Activated CD4-positive, alpha-beta T cell treated with anti-CD3 and anti-CD28 coated beads, Interleukin-2, amount 50 U/mL, for 24 hours (primary cell): ENCODE results near the gene ZNF827.

Experiments
- DNase-seq, 2 donors: peaks; one replicate each; pipeline ENCODE4 v3.0.0-alpha.2; 2020; ENCODE audit warnings: low read depth in 1 of 2, low spot score in 1 of 2

Gene ZNF827

GRCh38 chr4:145888393-145888792 is 50.2 kb downstream of the ZNF827 start:
- DNase-seq, result no peak

GRCh38 chr4:145887241-145887991 is 51.2 kb downstream of the ZNF827 start:
- no peak for DNase-seq

DNA sequence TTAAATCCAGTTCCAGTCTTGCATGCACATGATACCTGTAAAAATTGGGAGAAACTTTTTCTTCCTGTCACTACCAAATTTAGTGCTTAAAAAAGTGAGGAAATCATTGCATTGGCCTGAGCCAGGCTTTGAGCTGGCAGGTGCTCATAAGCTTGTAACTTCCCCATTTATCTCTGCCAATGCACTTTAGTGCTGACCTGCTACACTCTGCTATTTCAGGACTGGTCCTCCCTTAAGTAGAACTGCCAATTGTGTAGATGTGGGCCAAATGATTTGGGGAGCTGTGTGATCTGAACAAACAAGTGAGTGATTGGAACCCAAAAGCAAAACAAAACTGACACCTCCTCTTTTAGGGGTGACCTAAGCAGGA is 51.8 kb downstream of the ZNF827 start:
- no peak for DNase-seq

DNA sequence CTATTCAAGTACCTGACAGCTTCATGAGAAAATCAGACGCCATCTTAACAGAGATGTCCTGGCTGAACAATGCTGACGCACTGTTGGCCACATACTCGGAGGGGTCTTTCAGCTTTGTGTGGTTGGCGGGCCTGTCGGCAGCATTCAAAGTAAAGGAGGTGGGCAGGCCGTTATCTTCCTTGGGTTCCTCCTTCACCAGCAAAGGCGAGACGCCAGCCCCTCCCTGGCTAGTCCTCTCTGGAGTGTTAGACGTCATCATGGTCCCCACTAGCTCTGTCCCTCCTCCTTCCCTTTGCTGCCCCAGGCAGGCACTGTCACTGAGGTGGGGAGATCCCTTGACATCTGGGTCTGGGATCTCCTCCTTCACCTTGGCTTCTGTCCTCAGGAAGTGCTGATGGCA is 53.0 kb downstream of the ZNF827 start:
- no peak for DNase-seq

DNA sequence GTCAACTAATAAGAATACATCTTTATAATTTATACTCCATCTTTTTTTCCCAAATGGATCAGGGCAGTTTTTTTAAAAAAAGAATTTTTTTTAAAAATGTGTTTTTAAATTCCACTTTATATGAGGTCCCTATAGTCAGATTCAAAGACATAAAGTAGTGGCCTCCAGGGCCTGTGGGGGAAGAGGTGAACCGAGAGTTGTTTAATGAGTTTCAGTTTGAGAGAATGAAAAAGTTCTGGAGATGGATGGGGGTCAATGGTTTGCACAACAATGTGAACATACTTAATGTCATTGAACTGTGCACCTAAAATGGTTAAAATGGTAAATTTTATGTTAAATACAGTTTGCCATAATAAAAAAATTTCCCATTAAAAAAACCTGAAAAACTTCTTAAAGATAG is 53.8 kb downstream of the ZNF827 start:
- DNase-seq, result no peak

GRCh38 chr4:145883101-145883694 is 55.4 kb downstream of the ZNF827 start:
- no peak for DNase-seq

GRCh38 chr4:145882604-145883003 is 56.0 kb downstream of the ZNF827 start:
- DNase-seq, result no peak

- DNase-seq, result no peak
Measured at GRCh38 chr4:145881989-145882388, 56.6 kb downstream of the ZNF827 start.

GRCh38 chr4:145881576-145881975 is 57.0 kb downstream of the ZNF827 start:
- no peak for DNase-seq

DNA sequence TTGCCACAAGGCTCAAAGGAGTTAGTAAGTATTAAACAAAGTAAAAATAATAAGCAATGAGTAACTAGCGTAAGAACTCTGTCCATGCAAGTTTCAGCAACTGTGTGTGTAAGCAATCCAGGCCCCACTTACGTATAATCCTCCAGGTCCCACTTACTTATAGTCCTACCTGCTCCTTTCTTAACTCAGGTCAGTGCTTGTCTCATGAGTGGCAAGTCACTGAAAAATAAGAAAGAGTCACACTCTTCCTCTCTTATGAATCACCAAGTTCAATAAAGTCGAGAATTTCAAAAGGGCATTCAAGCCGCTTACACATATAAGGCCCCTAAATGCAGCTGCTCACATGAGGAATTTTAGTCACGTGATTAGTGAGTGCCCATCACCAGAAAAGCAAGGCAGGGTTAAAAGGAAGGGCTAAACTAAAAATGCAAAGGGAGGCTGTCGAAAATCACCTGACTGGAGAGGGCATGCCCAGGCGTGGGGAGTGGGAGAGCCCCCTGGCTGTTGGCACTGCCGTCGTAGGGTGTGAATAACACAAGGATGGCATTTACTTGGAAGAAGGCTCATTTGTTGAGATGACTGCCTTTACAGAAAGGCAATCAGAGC is 58.2 kb downstream of the ZNF827 start:
- DNase-seq, result no peak

GRCh38 chr4:145879598-145879997 is 59.0 kb downstream of the ZNF827 start:
- no peak for DNase-seq

DNA sequence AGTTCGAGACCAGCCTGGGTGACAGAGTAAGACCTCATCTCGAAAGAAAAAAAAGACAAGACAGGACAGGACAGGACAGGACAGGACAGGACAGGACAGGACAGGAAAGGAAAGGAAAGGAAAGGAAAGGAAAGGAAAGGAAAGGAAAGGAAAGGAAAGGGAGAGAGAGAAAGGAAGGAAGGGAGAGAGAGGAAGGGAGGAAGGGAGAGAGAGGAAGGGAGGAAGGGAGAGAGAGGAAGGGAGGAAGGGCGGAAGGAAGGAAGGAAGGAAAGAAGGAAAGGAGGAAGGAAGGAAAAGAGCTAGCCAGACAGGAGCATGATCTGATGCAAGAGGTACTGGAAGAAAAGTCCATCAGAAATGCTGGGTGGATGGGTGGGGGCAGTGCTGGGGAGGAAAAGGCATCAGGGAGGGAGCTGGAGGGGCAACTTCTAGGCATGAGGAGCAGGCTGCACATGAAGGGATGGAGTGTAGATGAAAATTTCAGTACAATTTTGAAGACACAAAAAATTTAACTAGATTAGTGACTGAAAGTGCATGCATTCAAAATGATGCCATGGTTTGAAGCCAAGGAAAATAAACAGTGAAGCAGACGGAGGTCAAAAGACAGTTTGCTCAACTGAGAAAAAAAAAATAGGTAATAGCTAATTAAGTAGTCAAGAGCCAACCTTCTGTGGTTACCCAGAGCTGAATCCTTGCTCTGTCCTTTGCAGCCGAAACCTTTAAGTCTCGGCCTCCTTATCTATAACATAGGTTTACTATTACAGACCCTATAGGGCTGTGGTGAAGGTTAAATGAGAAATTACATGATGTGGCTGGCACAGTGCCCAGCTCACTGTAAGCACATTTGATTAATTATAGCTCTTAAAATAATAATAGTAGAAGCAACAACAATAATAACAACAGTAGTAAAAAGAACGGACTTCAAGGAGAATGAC is 59.9 kb downstream of the ZNF827 start:
- no peak for DNase-seq

GRCh38 chr4:145876531-145877180 is 62.0 kb downstream of the ZNF827 start:
- DNase-seq, result no peak

DNA sequence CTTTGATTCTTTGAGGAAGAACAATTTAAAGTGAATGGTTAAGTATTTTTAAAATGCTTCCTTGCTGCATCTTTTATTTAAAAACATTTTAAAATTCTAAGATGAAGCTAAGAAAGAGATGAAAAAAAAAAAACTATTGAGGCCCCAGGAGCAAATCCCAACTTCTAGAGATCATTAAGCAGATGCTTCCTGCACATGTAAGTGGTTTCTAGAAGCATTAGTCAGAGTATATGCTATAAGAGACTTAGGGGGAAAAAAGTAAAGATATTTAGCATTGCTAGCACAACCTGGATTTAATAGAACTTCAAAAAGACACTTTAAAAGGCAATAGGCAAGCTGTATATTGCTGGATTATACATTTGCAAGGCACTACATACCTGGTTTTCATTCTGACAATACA is 64.7 kb downstream of the ZNF827 start:
- no peak for DNase-seq

DNA sequence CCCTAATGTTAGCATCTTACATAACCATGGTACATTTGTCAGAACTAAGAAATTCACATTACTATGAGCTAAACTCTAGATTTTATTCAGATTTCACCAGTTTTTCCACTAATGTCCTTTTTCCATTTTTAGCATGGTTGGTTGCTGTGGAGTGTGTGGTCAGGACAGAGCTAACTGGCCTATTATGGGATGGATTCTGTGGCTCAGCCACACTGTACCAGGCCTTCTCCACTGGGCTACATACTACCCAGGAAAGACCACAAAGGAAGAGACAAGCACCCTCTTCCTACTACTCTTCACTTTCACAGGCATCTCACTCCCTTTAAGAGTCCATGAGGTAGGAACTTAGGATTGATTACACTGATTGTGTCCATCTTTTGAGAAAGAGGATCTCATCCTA is 67.4 kb downstream of the ZNF827 start:
- DNase-seq, result no peak

GRCh38 chr4:145870155-145871020 is 68.2 kb downstream of the ZNF827 start:
- DNase-seq, result no peak

- DNase-seq, result no peak
Measured at GRCh38 chr4:145868637-145869409, 69.8 kb downstream of the ZNF827 start.

DNA sequence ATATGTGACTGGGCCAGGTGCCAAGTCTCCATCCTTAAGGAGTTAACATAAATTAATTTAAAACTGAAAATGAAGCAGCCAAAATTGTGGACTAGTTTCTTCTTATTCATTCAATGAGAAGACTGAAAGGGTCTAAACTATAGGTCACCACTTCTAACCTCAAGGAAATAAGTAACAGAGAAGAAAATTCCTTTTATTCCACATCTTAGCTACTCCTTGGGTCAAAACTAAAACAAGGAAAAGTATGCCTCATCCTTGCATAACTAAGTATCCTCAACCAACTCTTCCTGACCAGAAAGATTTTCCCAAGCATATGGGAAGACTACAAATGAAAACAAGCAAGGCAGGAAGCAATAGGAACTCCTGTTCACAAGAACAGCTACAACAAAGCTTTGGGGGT is 71.2 kb downstream of the ZNF827 start:
- no peak for DNase-seq

GRCh38 chr4:145866991-145867390 is 71.6 kb downstream of the ZNF827 start:
- no peak for DNase-seq
